K562 (cell line): ENCODE results near the gene C1orf56. TPM values are rescaled to one million over a fixed set of nuclear protein-coding genes. Genes with fewer than 3 reads are reported as not detected.

Source experiments
- BRD9 ChIP-seq: fragments of 450-650 bp; IDR thresholded peaks from 2 replicates; pipeline ENCODE4 v1.6.1; 2018; ENCODE audit warnings: low read depth; ENCODE audit not compliant: partially characterized antibody
- HIVEP1 ChIP-seq: fragments of 250-450 bp; sonication (Bioruptor Pico); IDR thresholded peaks from 2 replicates; pipeline ENCODE4 v1.4.0; 2020; ENCODE audit warnings: mild to moderate bottlenecking
- PML ChIP-seq: IDR thresholded peaks from 2 replicates; pipeline ENCODE4 v1.6.1; 2012; ENCODE audit warnings: low read length, inconsistent platforms
- RBM17 ChIP-seq: fragments of 200-400 bp; formaldehyde crosslinking; IDR thresholded peaks from 2 replicates; pipeline ENCODE4 v1.6.1; 2017; ENCODE audit warnings: low read depth, mild to moderate bottlenecking, low read length, borderline replicate concordance
- SMC3 ChIP-seq: conservative IDR thresholded peaks from 2 replicates; pipeline ENCODE4 v1.6.1; 2011; ENCODE audit warnings: low read depth, low read length, improper control_type of control experiment; ENCODE audit not compliant: insufficient read depth
- TCF7 ChIP-seq: sonication (generic); IDR thresholded peaks from 2 replicates; pipeline ENCODE4 v1.6.1; 2016; ENCODE audit warnings: antibody characterized with exemption, borderline replicate concordance
- ZBTB8A ChIP-seq: fragments of 450-650 bp; IDR thresholded peaks from 2 replicates; pipeline ENCODE4 v1.6.1; 2018; ENCODE audit warnings: mild to moderate bottlenecking, moderate library complexity; ENCODE audit not compliant: partially characterized antibody
- polyA plus RNA-seq, 8 experiments: library from polyadenylated mRNA; depleted of rRNA in 4 of 8; stranded (reverse) in 5 of 8; unstranded in 3 of 8; fragments of >200 nt; fragmentation: Nextera tagmentation in 2 of 8; fragmentation: Illumina TruSeq in 1 of 8; extraction: Ambion mirVana in 2 of 8; extraction: Trizol in 1 of 8; gene quantifications; 2 replicates each; pipeline versions ENCODE4 v1.2.1 to v1.2.3, GENCODE V29; 2011 to 2014; ENCODE audit warnings: inconsistent platforms in 1 of 8, missing spikeins in 1 of 8
- total RNA-seq, 7 experiments: library from RNA; depleted of rRNA in 6 of 7; stranded (reverse); fragments of >200 nt in 6 of 7; fragmentation: Illumina TruSeq in 2 of 7; extraction: Trizol in 2 of 7; gene quantifications; 2 replicates each; pipeline versions ENCODE4 v1.2.1 to v1.2.3, GENCODE V29; 2011 to 2021; ENCODE audit warnings: low replicate concordance in 1 of 7
- TF ChIP-seq, protein P1 (sequence below), 3 experiments: fragments of 200-800 bp in 1 of 3; fragments of 250-450 bp in 1 of 3; fragments of 450-650 bp in 1 of 3; sonication (Bioruptor Pico) in 1 of 3; sonication (Bioruptor generic) in 1 of 3; formaldehyde crosslinking in 1 of 3; IDR thresholded peaks; 2 replicates each; pipeline versions ENCODE4 v1.6.1 to v1.8.0; 2016 to 2022; ENCODE audit warnings: mild to moderate bottlenecking in 2 of 3, missing genetic modification characterization in 2 of 3, missing compliant biosample characterization in 1 of 3, moderate library complexity in 1 of 3
- TF ChIP-seq, protein P2 (sequence below), 2 experiments: fragments of 450-650 bp; formaldehyde crosslinking in 1 of 2; IDR thresholded peaks; 2 replicates each; pipeline versions ENCODE4 v1.4.0 to v1.6.1; 2014 to 2020; ENCODE audit warnings: mild to moderate bottlenecking in 2 of 2, borderline replicate concordance in 1 of 2, low read depth in 1 of 2
- TF ChIP-seq, protein P3 (sequence below): sonication (generic); formaldehyde crosslinking; IDR thresholded peaks from 2 replicates; pipeline ENCODE4 v1.8.1; 2023; ENCODE audit warnings: mild to moderate bottlenecking, missing genetic modification reagents
- TF ChIP-seq, protein P4 (sequence below), 2 experiments: fragments of 450-650 bp in 1 of 2; sonication (generic) in 1 of 2; formaldehyde crosslinking in 1 of 2; IDR thresholded peaks in 1 of 2; conservative IDR thresholded peaks in 1 of 2; 2 replicates each; pipeline versions ENCODE4 v1.6.1 to v1.8.1; 2016 to 2023; ENCODE audit warnings: mild to moderate bottlenecking in 2 of 2, moderate library complexity in 2 of 2, inconsistent platforms in 1 of 2, missing genetic modification reagents in 1 of 2

Gene C1orf56
- total and polyA plus RNA-seq, 9 of the 15 experiments (the other 6 are each of a cell fraction or from before 2014, with no cell fraction given) = 0.18 to 15.7 (median 1.1) TPM

DNA sequence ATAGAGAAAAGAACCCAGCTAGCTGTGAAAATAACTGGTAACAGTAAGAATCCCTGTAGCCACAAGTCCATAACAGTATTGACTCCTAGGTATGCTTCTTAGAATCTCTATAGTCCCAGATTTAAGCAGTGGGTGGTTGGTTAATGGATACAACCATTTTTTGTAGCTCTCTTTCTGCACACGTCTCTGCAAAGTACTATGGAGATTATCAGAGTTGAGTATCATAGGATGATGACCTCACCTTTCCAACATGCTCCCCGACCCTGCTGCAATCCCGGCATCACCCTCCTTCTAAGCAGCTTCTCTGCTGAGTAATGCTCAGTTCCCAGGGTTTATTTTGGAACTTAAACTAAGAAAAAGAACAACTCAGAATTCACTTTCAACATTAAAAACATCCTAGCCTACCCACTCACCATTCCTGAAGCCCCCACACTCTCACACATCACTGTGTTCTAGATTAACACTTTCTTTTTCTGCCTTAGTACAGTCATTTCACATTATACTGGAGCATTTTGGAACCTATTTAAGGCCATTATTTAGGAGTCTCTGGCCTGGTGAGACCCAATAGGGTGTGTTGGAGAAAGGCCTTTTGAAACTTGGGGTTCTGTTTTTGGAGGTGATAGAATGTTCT is 15.3 kb downstream of the C1orf56 start (continued):
- TF ChIP-seq, protein P1, sequence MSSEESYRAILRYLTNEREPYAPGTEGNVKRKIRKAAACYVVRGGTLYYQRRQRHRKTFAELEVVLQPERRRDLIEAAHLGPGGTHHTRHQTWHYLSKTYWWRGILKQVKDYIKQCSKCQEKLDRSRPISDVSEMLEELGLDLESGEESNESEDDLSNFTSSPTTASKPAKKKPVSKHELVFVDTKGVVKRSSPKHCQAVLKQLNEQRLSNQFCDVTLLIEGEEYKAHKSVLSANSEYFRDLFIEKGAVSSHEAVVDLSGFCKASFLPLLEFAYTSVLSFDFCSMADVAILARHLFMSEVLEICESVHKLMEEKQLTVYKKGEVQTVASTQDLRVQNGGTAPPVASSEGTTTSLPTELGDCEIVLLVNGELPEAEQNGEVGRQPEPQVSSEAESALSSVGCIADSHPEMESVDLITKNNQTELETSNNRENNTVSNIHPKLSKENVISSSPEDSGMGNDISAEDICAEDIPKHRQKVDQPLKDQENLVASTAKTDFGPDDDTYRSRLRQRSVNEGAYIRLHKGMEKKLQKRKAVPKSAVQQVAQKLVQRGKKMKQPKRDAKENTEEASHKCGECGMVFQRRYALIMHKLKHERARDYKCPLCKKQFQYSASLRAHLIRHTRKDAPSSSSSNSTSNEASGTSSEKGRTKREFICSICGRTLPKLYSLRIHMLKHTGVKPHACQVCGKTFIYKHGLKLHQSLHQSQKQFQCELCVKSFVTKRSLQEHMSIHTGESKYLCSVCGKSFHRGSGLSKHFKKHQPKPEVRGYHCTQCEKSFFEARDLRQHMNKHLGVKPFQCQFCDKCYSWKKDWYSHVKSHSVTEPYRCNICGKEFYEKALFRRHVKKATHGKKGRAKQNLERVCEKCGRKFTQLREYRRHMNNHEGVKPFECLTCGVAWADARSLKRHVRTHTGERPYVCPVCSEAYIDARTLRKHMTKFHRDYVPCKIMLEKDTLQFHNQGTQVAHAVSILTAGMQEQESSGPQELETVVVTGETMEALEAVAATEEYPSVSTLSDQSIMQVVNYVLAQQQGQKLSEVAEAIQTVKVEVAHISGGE (CRISPR knock-in tag; IDR thresholded peaks at IDR 0.05) = 0 out of 6 replicates have a peak, but pooled peaks of 1 of the 3 experiments have one; percentile 37
- TF ChIP-seq HIVEP1 (no peak), BRD9 (peak; percentile 16), PML (no peak), ZBTB8A (no peak), TCF7 (no peak), SMC3 (no peak), RBM17 (no peak)
- TF ChIP-seq, protein P2, sequence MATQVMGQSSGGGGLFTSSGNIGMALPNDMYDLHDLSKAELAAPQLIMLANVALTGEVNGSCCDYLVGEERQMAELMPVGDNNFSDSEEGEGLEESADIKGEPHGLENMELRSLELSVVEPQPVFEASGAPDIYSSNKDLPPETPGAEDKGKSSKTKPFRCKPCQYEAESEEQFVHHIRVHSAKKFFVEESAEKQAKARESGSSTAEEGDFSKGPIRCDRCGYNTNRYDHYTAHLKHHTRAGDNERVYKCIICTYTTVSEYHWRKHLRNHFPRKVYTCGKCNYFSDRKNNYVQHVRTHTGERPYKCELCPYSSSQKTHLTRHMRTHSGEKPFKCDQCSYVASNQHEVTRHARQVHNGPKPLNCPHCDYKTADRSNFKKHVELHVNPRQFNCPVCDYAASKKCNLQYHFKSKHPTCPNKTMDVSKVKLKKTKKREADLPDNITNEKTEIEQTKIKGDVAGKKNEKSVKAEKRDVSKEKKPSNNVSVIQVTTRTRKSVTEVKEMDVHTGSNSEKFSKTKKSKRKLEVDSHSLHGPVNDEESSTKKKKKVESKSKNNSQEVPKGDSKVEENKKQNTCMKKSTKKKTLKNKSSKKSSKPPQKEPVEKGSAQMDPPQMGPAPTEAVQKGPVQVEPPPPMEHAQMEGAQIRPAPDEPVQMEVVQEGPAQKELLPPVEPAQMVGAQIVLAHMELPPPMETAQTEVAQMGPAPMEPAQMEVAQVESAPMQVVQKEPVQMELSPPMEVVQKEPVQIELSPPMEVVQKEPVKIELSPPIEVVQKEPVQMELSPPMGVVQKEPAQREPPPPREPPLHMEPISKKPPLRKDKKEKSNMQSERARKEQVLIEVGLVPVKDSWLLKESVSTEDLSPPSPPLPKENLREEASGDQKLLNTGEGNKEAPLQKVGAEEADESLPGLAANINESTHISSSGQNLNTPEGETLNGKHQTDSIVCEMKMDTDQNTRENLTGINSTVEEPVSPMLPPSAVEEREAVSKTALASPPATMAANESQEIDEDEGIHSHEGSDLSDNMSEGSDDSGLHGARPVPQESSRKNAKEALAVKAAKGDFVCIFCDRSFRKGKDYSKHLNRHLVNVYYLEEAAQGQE (IDR thresholded peaks at IDR 0.05; ENCODE audit: borderline replicate concordance) = no peak
- TF ChIP-seq, protein P2 (CRISPR knock-in tag; IDR thresholded peaks at IDR 0.05; ENCODE audit: low read depth) = no peak
- TF ChIP-seq, protein P3, sequence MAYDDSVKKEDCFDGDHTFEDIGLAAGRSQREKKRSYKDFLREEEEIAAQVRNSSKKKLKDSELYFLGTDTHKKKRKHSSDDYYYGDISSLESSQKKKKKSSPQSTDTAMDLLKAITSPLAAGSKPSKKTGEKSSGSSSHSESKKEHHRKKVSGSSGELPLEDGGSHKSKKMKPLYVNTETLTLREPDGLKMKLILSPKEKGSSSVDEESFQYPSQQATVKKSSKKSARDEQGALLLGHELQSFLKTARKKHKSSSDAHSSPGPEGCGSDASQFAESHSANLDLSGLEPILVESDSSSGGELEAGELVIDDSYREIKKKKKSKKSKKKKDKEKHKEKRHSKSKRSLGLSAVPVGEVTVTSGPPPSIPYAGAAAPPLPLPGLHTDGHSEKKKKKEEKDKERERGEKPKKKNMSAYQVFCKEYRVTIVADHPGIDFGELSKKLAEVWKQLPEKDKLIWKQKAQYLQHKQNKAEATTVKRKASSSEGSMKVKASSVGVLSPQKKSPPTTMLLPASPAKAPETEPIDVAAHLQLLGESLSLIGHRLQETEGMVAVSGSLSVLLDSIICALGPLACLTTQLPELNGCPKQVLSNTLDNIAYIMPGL (CRISPR knock-in tag) = no peak
- TF ChIP-seq, protein P4, sequence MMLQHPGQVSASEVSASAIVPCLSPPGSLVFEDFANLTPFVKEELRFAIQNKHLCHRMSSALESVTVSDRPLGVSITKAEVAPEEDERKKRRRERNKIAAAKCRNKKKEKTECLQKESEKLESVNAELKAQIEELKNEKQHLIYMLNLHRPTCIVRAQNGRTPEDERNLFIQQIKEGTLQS (IDR thresholded peaks at IDR 0.05) = peak; percentile 99
- TF ChIP-seq, protein P4 (CRISPR knock-in tag; conservative IDR thresholded peaks at IDR 0.05) = peak; percentile 94
